ENCODE measurements around the gene PSMA6.
"Not testable (repeated sequence)": the region's sequence is repeated elsewhere in the genome, so short reads cannot be mapped to it uniquely, and the experiment has no call there.

PSMA6 gene

GRCh38 chr14:35342489-35343010 lies 50.4 kb downstream of the PSMA6 start:
- DNase-seq (ENCODE audit: low read depth in 1 of 2, low spot score in 1 of 2), result no peak

DNA sequence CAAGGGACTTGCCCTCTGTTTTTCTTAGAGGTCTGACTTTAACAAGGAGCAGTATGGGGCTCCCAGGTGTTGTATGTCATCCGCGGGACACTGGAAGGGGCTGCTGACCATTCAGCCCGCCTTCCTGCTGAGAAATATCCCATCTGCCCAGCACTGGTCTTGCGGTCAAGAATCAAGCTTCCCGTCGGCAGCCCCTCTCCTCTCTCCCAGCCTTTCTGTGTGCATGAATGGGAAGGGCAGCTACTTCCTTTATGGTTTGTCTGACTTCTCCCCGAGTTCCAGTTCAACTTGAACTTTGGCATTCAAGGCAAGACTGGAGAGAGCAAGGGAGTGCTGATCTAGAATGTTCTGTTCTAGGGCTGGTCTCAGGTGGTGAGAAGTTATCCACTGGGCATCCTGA lies 51.5 kb downstream of the PSMA6 start:
- no peak for DNase-seq (ENCODE audit: low read depth in 1 of 2, low spot score in 1 of 2)

DNA sequence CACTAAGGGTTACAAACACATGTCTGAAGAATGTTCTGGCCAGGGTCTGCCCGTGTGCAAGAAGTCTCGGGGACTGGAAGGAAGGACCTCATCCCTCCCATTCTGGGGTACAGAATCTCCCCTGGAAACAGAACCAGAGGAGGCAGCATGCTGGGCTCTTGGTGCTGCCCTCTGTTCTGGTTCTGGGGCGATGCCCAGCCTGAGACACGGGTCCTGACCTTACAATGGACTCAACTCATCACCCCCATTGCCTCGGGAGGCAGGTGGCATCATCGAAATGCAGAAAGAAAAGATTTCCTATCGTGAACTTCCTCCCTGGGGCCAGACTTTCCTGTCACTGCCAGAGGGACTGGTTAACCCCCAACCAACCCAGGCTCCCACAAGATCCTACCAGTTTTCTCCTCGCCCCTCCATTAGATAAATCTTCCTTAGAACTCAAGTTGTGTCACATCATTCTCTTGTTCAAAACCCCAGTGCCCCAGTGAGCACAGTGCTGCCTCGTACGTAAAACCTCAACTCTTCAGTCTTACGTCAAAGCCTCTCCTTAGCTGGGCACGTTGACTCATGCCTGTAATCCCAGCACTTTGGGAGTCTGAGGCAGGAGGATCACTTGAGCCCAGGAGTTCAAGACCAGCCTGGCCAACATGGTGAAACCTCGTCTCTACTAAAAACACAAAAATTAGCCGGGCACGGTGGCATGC lies 52.1 kb downstream of the PSMA6 start:
- DNase-seq (ENCODE audit: low read depth in 1 of 2, low spot score in 1 of 2), result no peak

DNA sequence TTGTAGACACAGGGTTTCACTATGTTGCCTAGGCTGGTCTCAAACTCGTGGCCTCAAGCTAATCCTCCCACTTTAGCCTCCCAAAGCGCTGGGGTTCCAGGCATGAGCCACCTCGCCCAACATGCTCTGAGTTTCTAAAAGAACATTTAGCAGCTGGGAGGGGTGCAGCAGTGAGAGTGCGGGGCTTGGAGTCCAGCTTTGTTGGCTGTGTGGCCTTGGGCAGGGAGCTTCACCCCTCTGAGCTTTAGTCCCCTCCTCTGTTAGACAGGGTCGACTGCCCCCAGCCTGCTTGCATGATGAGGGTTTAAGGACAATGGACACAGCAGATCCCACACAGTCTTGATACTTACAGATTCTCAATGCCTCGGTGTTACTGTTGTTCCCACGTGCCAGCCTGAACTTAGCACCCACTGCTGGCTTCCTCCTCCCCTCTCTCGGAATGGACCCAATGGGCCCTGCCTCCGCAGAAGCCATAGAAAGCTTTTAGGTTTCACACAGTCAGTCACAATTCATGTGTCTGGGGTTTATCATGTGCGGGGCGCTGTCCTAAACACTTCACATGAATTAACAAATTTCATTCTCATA lies 54.6 kb downstream of the PSMA6 start:
- no peak for DNase-seq (ENCODE audit: low read depth in 1 of 2, low spot score in 1 of 2)

GRCh38 chr14:35347323-35348043 lies 55.3 kb downstream of the PSMA6 start:
- DNase-seq (ENCODE audit: low read depth in 1 of 2, low spot score in 1 of 2), result no peak

DNA sequence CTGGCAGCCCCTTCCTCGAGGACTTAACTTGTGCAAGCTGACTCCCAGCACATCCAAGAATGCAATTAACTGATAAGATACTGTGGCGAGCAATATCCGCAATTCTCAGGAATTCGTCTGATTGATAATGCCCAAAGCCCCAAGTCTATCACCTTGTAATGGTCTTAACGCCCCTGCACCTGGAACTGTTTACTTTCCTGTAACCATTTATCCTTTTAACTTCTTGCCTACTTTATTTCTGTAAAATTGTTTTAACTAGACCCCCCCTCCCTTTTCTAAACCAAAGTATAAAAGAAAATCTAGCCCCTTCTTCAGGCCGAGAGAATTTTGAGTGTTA lies 55.8 kb downstream of the PSMA6 start:
- DNase-seq (ENCODE audit: low read depth in 1 of 2, low spot score in 1 of 2), result not testable (repeated sequence)

DNA sequence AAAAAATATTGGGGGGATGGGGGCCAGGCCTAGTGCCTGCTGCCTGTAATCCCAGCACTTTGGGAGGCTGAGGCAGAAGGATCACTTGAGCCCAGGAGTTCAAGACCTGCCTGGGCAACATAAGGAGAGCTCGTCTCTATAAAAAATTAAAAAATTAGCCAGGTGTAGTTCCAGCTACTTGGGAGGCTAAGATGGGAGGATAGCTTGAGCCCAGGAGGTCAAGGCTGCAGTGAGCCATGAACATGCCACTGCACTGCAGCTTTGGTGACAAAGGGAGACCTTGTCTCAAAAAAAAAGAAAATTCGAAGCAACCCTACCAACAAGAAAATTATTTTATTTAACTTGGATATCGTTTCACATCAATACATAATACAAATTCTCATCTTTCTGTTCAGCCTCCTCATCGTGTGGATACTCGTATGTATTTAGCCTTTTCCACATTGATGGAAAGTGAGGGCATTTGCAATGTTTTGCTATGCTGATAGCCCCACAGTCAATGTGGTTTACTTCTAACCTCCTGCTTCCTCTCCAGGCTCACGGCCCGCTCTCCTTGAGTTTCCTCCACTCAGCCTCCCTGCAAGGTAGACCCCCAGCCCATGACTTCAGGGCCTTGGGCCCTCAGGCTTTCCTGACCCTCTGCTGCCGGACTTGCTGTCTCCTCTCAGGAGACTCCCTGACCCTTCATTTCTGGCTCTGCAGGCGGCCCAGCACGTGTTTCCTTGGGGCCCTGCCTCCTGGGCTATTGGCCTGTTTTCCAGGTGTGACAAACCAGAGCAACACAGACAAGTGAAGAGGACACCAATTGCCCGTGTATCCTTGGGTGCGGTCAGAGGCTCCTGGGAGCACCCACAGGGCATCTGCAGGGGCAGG lies 57.5 kb downstream of the PSMA6 start:
- DNase-seq (ENCODE audit: low read depth in 1 of 2, low spot score in 1 of 2), result no peak

DNA sequence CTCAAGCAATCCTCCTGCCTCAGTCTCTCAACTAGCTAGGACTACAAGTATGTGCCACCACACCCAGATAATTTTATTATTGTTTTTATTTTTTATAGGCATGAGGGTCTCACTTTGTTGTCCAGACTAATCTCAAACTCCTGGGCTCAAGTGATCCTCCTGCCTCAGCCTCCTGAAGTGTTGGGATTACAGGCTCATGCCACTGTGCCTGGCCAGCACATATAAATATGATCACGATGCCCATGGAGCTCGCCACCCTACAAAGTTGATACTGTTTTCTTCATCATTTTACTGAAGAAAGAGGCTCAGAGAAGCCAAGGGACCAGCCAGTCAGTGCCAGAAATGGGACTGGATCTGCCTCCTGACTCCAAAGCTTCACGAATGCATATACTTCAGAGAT lies 59.3 kb downstream of the PSMA6 start:
- DNase-seq (ENCODE audit: low read depth in 1 of 2, low spot score in 1 of 2), result no peak

DNA sequence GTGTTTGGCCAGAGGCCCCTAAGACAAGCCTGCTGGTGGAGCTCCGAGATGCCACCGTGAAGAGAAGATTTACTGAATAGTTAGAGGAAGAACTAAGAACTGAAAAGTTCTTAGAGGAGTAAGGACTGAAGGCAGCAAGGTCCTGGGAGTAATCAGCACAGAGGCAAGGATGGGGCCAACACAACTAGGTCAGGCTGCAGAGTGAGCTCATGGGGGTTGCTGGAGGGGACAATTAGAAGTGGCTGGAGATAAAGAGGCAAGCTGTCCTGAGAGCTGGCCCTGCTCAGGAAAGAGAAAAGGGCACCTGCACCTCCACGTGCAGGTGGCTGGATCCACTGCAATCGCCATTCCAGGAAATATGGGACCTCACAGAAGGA lies 59.7 kb downstream of the PSMA6 start:
- DNase-seq (ENCODE audit: low read depth in 1 of 2, low spot score in 1 of 2), result no peak

- no peak for DNase-seq (ENCODE audit: low read depth in 1 of 2, low spot score in 1 of 2)
Measured at GRCh38 chr14:35352274-35353233, 60.4 kb downstream of the PSMA6 start.

- DNase-seq (ENCODE audit: low read depth in 1 of 2, low spot score in 1 of 2), result no peak
Measured at GRCh38 chr14:35353409-35354172, 61.4 kb downstream of the PSMA6 start.

GRCh38 chr14:35355235-35355634 lies 63.1 kb downstream of the PSMA6 start:
- not testable (repeated sequence) for DNase-seq (ENCODE audit: low read depth in 1 of 2, low spot score in 1 of 2)

DNA sequence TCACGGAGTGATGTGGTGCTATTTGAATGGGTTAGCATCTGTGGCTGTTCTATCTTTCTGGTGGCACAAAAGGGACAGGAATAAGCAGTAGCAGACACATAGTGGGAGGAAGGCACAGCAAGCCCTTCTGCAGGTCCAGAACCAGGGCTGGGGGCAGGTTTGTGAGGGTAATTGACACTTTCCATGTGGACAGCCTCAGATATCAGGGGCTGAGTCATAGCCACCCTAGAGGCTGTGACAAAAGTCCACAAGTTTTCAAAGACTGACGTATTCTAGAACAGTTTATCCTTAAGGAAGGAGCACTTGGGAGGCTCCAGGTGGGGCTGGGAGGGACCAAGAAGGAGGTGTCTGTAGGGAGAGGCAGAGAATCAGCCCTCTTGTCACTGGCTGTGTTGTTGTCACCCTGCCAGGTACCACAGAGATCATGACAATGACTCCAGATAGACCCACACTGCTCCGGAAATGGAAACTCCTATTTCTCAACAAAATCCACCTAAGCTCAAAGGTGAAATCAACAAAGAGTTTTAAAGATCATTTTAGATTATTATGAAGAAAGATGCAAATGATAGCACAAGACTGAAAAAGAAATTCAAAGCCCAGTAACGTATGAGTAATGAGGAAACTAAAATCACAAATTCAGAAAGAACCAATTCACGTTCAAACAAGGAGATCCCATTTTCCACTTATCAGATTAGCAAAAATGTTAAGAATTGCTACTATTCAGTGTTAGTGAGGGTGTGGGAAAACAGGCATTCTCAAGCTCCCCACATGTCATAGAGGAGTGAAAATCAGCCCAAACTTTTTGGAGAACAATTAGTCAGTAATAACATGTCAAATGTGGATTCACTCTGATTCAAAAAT lies 64.0 kb downstream of the PSMA6 start:
- no peak for DNase-seq (ENCODE audit: low read depth in 1 of 2, low spot score in 1 of 2)

DNA sequence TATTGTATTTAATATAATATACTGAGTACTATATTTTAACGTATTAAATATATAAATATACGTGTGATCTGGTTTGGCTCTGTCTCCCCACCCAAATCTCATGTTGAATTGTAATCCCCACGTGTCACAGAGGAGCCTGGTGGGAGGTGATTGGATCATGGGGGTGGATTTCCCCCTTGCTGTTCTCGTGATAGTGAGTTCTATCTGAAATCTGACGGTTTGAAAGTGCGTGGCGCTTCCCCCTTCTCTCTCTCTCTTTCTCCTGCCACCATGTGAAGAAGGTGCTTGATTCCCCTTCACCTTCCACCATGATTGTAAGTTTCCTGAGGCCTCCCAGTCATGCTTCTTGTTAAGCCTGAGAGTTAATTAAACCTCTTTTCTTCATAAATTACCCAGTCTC lies 67.5 kb downstream of the PSMA6 start:
- not testable (repeated sequence) for DNase-seq (ENCODE audit: low read depth in 1 of 2, low spot score in 1 of 2)

- no peak for DNase-seq (ENCODE audit: low read depth in 1 of 2, low spot score in 1 of 2)
Measured at GRCh38 chr14:35361141-35361480, 68.9 kb downstream of the PSMA6 start.

- DNase-seq (ENCODE audit: low read depth in 1 of 2, low spot score in 1 of 2), result no peak
Measured at GRCh38 chr14:35362450-35362849, 70.3 kb downstream of the PSMA6 start.

DNA sequence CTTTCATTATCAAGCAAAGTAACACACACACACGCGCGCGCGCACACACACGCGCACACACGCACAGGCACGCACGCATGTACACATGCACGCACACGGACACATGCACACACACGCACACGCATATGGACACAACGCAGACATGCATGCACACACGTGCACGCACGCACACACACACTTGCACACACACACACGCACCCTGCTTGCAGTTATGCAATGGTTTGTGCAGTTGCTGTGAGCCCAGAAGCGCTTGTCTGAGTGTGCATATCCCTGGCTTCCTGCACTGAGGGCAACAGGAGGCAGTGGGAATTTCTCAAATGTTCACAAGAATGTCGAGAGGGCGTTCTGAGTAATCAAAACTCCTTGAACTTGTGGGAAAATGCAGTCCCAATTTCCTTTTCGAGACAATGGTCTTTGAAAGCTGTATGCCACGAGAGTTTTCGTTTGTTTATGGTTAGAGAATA lies 70.8 kb downstream of the PSMA6 start:
- no peak for DNase-seq (ENCODE audit: low read depth in 1 of 2, low spot score in 1 of 2)
